SJSA1 (cell line): ENCODE results near the gene FAM162B. TPM values are rescaled to one million over a fixed set of nuclear protein-coding genes. Genes with fewer than 3 reads are reported as not detected.

Source experiments
- total RNA-seq: library from RNA; depleted of rRNA; stranded (reverse); fragments of >200 nt; shearing (Covaris generic); gene quantifications from 2 replicates; pipeline ENCODE4 v1.2.3, GENCODE V29; 2014; rRNA removed

Gene FAM162B
- total RNA-seq, 1 experiment from 2014 or later = not detected

Other genes with a start within 250 kb of the FAM162B start
- 0.06 TPM in 1 of 2 replicates, not detected in the other for gene TRAPPC3L, start 220.0 kb downstream of the FAM162B start, total RNA-seq
- not detected in 2 replicates for gene CALHM4, start 212.0 kb downstream of the FAM162B start, total RNA-seq
- 66.2 and 93.5 TPM in 2 replicates for gene RWDD1, start 194.2 kb downstream of the FAM162B start, total RNA-seq
- gene RSPH4A, start 149.2 kb downstream of the FAM162B start, total RNA-seq = 0.05 TPM in 1 of 2 replicates, not detected in the other
- 7.2 and 19.7 TPM in 2 replicates for gene ZUP1, start 97.0 kb downstream of the FAM162B start, total RNA-seq
- gene KPNA5, start 84.5 kb downstream of the FAM162B start, total RNA-seq = 7.2 and 7.3 TPM in 2 replicates
- gene GPRC6A, start 63.4 kb upstream of the FAM162B start, total RNA-seq = not detected in 2 replicates
- not detected in 2 replicates for gene RFX6, start 111.5 kb upstream of the FAM162B start, total RNA-seq